H9 (cell line): ENCODE measurements around the gene CSTF1. TPM values are rescaled to one million over a fixed set of nuclear protein-coding genes. Genes with fewer than 3 reads are reported as not detected.

Experiments used
- DNase-seq: peaks from one replicate; pipeline ENCODE4 v3.0.0-alpha.2; 2017
- H2AFZ ChIP-seq: one replicate; pipeline ENCODE4 v1.6.1; 2013; ENCODE audit warnings: mild to moderate bottlenecking, low read length, control low read depth, moderate library complexity
- H2AK5ac ChIP-seq: 2 replicates; pipeline ENCODE4 v1.6.1; 2013; ENCODE audit warnings: low read length, control low read depth, mixed read lengths; ENCODE audit not compliant: insufficient read length
- H2BK120ac ChIP-seq: one replicate; pipeline ENCODE4 v1.6.1; 2013; ENCODE audit warnings: low read depth, mild to moderate bottlenecking, low read length, control low read depth, inconsistent platforms; ENCODE audit not compliant: poor library complexity, severe bottlenecking
- H2BK12ac ChIP-seq: 2 replicates; pipeline ENCODE4 v1.6.1; 2013; ENCODE audit warnings: low read length, control low read depth, mixed read lengths, low read depth; ENCODE audit not compliant: insufficient read length
- H2BK15ac ChIP-seq: 2 replicates; pipeline ENCODE4 v1.6.1; 2013; ENCODE audit warnings: low read depth, low read length, control low read depth
- H2BK20ac ChIP-seq: one replicate; pipeline ENCODE4 v1.6.1; 2013; ENCODE audit warnings: low read depth, mild to moderate bottlenecking, low read length, control low read depth, inconsistent platforms; ENCODE audit not compliant: poor library complexity, severe bottlenecking
- H2BK5ac ChIP-seq: 2 replicates; pipeline ENCODE4 v1.6.1; 2013; ENCODE audit warnings: low read length, control low read depth, mixed read lengths; ENCODE audit not compliant: insufficient read length
- H3K14ac ChIP-seq: 2 replicates; pipeline ENCODE4 v1.6.1; 2013; ENCODE audit warnings: low read length, control low read depth; ENCODE audit not compliant: insufficient read depth
- H3K18ac ChIP-seq: 2 replicates; pipeline ENCODE4 v1.6.1; 2013; ENCODE audit warnings: low read depth, mild to moderate bottlenecking, mixed read lengths, low read length, control low read depth; ENCODE audit not compliant: insufficient read length
- H3K23ac ChIP-seq: 2 replicates; pipeline ENCODE4 v1.6.1; 2013; ENCODE audit warnings: low read length, control low read depth, mixed read lengths, low read depth; ENCODE audit not compliant: insufficient read length
- H3K23me2 ChIP-seq: 2 replicates; pipeline ENCODE4 v1.6.1; 2013; ENCODE audit warnings: low read depth, mild to moderate bottlenecking, mixed read lengths, low read length, control low read depth; ENCODE audit not compliant: insufficient read length, poor library complexity, severe bottlenecking
- H3K27ac ChIP-seq: 2 replicates; pipeline ENCODE4 v1.5.1; 2013; ENCODE audit warnings: low read length, control low read depth, mixed read lengths, low read depth; ENCODE audit not compliant: insufficient read length
- H3K27me3 ChIP-seq: 2 replicates; pipeline ENCODE4 v1.6.1; 2013; ENCODE audit warnings: low read length, control low read depth, inconsistent platforms; ENCODE audit not compliant: insufficient read depth
- H3K4ac ChIP-seq: 2 replicates; pipeline ENCODE4 v1.6.1; 2013; ENCODE audit warnings: low read depth, mild to moderate bottlenecking, control low read depth, inconsistent platforms, low read length, moderate library complexity
- H3K4me1 ChIP-seq: 2 replicates; pipeline ENCODE4 v1.6.1; 2013; ENCODE audit warnings: low read length, control low read depth, inconsistent platforms; ENCODE audit not compliant: insufficient read depth
- H3K4me2 ChIP-seq: 2 replicates; pipeline ENCODE4 v1.6.1; 2013; ENCODE audit warnings: low read length, control low read depth, mixed read lengths; ENCODE audit not compliant: insufficient read length, insufficient read depth
- H3K56ac ChIP-seq: 2 replicates; pipeline ENCODE4 v1.6.1; 2013; ENCODE audit warnings: low read depth, mild to moderate bottlenecking, mixed read lengths, low read length, control low read depth; ENCODE audit not compliant: insufficient read length
- H3K79me1 ChIP-seq: 2 replicates; pipeline ENCODE4 v1.6.1; 2013; ENCODE audit warnings: low read depth, mild to moderate bottlenecking, moderate library complexity, low read length, control low read depth, inconsistent platforms; ENCODE audit not compliant: insufficient read depth, poor library complexity, severe bottlenecking
- H3K79me2 ChIP-seq: 2 replicates; pipeline ENCODE4 v1.6.1; 2013; ENCODE audit warnings: low read length, control low read depth, inconsistent platforms; ENCODE audit not compliant: insufficient read depth
- H3K9ac ChIP-seq: 2 replicates; pipeline ENCODE4 v1.6.1; 2013; ENCODE audit warnings: low read length, control low read depth, mixed read lengths; ENCODE audit not compliant: insufficient read length; ENCODE audit errors: extremely low read depth
- H3K9me3 ChIP-seq: one replicate; pipeline ENCODE4 v1.6.1; 2013; ENCODE audit warnings: low read depth, low read length, inconsistent platforms; ENCODE audit not compliant: control insufficient read depth
- H3T11ph ChIP-seq: one replicate; pipeline ENCODE4 v1.6.1; 2013; ENCODE audit warnings: mild to moderate bottlenecking, low read length, control low read depth, inconsistent platforms
- H4K20me1 ChIP-seq: one replicate; pipeline ENCODE4 v1.6.1; 2013; ENCODE audit not compliant: control insufficient read depth, insufficient read length, insufficient read depth
- H4K5ac ChIP-seq: 2 replicates; pipeline ENCODE4 v1.6.1; 2013; ENCODE audit warnings: low read depth, mild to moderate bottlenecking, mixed read lengths, low read length, control low read depth; ENCODE audit not compliant: insufficient read length
- H4K8ac ChIP-seq: replicated peaks from 2 replicates; pipeline ENCODE4 v1.6.1; 2013; ENCODE audit warnings: low read length, control low read depth, mixed read lengths, low read depth; ENCODE audit not compliant: insufficient read length
- H4K91ac ChIP-seq: 2 replicates; pipeline ENCODE4 v1.6.1; 2013; ENCODE audit warnings: low read depth, mild to moderate bottlenecking, moderate library complexity, mixed read lengths, low read length, control low read depth; ENCODE audit not compliant: insufficient read length
- H3K27ac Mint-ChIP-seq, 3 experiments: 2 replicates in 2 of 3; 3 replicates in 1 of 3; pipeline ENCODE4 v1.8.0; 2020 to 2021; ENCODE audit warnings: mixed read lengths in 3 of 3, mild to moderate bottlenecking in 1 of 3, moderate library complexity in 1 of 3
- H3K27me3 Mint-ChIP-seq: 2 replicates; pipeline ENCODE4 v1.8.0; 2021; ENCODE audit warnings: low read depth, mild to moderate bottlenecking, moderate library complexity, mixed read lengths
- H3K36me3 Mint-ChIP-seq, 3 experiments: 2 replicates in 2 of 3; 3 replicates in 1 of 3; pipeline ENCODE4 v1.8.0; 2020 to 2021; ENCODE audit warnings: low read depth in 3 of 3, mixed read lengths in 3 of 3; ENCODE audit not compliant: insufficient read depth in 1 of 3
- H3K4me1 Mint-ChIP-seq, 2 experiments: 2 replicates each; pipeline ENCODE4 v1.8.0; 2020; ENCODE audit warnings: mixed read lengths in 2 of 2
- H3K4me3 Mint-ChIP-seq, 2 experiments: 2 replicates in 1 of 2; 3 replicates in 1 of 2; pipeline ENCODE4 v1.8.0; 2020 to 2021; ENCODE audit warnings: mild to moderate bottlenecking in 2 of 2, mixed read lengths in 2 of 2, moderate library complexity in 1 of 2
- H3K9me3 Mint-ChIP-seq, 2 experiments: 2 replicates in 1 of 2; 3 replicates in 1 of 2; pipeline ENCODE4 v1.8.0; 2020; ENCODE audit warnings: mild to moderate bottlenecking in 2 of 2, mixed read lengths in 2 of 2, moderate library complexity in 1 of 2
- WGBS: extraction: QIAGEN DNeasy Blood & Tissue Kit; methylation state at CpG from one replicate; pipeline ENCODE4 v1.1.7; 2013; ENCODE audit warnings: missing lambda C conversion rate, low lambda C conversion rate, mixed read lengths; ENCODE audit not compliant: insufficient read length; ENCODE audit errors: extremely low coverage; 5-methylcytosine and 5-hydroxymethylcytosine counted together
- total RNA-seq: library from RNA; stranded (reverse); gene quantifications from 2 replicates; pipeline ENCODE4 v1.2.1, GENCODE V29; 2021
- TF ChIP-seq, protein P1 (sequence below): fragments of 200-600 bp; sonication (generic); conservative IDR thresholded peaks from 3 replicates; pipeline ENCODE4 v1.8.0; 2021; ENCODE audit warnings: antibody characterized with exemption, mild to moderate bottlenecking

CSTF1 gene
- total RNA-seq, 1 experiment from 2014 or later = 72.9 TPM

GRCh38 chr20:56353356-56353755 is 39.1 kb upstream of the CSTF1 start:
- no peaks in the 10 kb centered on the region for H3K9me3 Mint-ChIP-seq

More at GRCh38 chr20:56353356-56353755, 39.1 kb upstream of the CSTF1 start:
- no peak overlapping the region for H3K18ac ChIP-seq
- H3K9ac ChIP-seq = no peak overlapping the region
- Mint-ChIP-seq H3K36me3 (no peaks in the 10 kb centered on the region; a peak in 2 of 7 replicates), H3K27me3 (peaks cover 50% of the 10 kb centered on the region), H3K27ac (no peak overlapping the region; a peak in 1 of 7 replicates), H3K4me1 (peaks cover 6 to 9% of the 10 kb centered on the region in 2 experiments), H3K4me3 (no peak overlapping the region)
- H4K8ac ChIP-seq = no peak overlapping the region
- H4K91ac ChIP-seq = no peak overlapping the region
- TF ChIP-seq, protein P1, sequence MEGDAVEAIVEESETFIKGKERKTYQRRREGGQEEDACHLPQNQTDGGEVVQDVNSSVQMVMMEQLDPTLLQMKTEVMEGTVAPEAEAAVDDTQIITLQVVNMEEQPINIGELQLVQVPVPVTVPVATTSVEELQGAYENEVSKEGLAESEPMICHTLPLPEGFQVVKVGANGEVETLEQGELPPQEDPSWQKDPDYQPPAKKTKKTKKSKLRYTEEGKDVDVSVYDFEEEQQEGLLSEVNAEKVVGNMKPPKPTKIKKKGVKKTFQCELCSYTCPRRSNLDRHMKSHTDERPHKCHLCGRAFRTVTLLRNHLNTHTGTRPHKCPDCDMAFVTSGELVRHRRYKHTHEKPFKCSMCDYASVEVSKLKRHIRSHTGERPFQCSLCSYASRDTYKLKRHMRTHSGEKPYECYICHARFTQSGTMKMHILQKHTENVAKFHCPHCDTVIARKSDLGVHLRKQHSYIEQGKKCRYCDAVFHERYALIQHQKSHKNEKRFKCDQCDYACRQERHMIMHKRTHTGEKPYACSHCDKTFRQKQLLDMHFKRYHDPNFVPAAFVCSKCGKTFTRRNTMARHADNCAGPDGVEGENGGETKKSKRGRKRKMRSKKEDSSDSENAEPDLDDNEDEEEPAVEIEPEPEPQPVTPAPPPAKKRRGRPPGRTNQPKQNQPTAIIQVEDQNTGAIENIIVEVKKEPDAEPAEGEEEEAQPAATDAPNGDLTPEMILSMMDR = no peak
- H3K23ac ChIP-seq = no peak overlapping the region
- H3K4me1 ChIP-seq = peaks cover 2% of the 10 kb centered on the region
- no peaks in the 10 kb centered on the region for H3K23me2 ChIP-seq
- no peak overlapping the region for H2AK5ac ChIP-seq
- peaks cover 10% of the 10 kb centered on the region; the same call in 1 of the 2 replicates for H3K27me3 ChIP-seq
- H3K14ac ChIP-seq = no peak overlapping the region
- H3K27ac ChIP-seq = no peak overlapping the region
- no CpG with 5 or more reads among the region's 4 CpGs for WGBS
- no peak for DNase-seq
- no peaks in the 10 kb centered on the region for H4K20me1 ChIP-seq
- no peaks in the 10 kb centered on the region for H3K79me2 ChIP-seq
- H2BK5ac ChIP-seq = no peak overlapping the region
- H2BK20ac ChIP-seq = no peak overlapping the region
- H3K4me2 ChIP-seq = no peak overlapping the region
- H4K5ac ChIP-seq = no peak overlapping the region
- no peak overlapping the region for H2BK120ac ChIP-seq
- H3K4ac ChIP-seq = no peak overlapping the region
- no peaks in the 10 kb centered on the region for H3K9me3 ChIP-seq
- H3K56ac ChIP-seq = no peak overlapping the region
- H2BK15ac ChIP-seq = no peak overlapping the region
- no peak overlapping the region for H3T11ph ChIP-seq
- no peak overlapping the region for H2BK12ac ChIP-seq
- no peak overlapping the region for H2AFZ ChIP-seq
- H3K79me1 ChIP-seq = no peaks in the 10 kb centered on the region
